ENCODE data around the gene PABPN1L.

DNA sequence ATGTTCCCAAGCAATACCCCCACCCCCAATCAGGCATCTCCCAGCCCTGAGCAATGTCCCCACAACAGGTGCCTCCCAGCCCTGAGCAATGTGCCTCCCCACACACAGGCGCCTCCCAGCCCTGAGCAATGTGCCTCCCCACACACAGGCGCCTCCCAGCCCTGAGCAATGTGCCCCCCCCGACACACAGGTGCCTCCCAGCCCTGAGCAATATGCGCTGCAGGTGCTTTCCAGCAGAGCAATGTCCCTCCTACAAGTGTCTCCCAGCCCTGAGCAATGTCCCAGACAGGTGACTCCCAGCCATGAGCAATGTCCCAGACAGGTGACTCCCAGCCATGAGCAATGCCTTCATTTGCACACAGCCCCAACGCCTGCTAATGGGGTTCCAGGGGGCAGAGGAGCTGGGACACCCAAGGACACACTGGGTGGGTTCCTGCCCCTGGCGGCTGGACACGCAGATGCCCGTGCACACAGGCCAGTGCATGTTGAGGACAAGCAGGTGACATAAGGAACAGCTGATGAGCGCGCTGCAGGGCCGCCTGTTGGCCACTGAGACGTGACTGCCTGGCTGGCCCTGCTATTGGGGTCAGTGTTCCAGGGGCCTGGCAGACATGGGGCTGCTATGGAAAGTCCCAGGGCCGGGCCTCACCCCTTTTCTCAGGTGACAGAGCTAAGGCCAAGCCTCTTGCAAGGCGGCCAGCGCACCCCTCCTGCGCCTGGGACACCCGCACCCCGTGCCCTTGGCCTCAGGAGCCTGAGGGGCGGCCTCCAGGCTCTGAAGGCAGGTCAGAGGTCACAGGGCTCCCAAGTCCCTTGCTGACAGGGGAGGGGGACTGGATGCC lies 26.9 kb upstream of the PABPN1L start:
- TF ChIP-seq RCOR1 (conservative IDR thresholded peaks at IDR 0.05; ENCODE audit: low read depth, low read length) = no peak
- no peak for TF ChIP-seq TBL1XR1 (IDR thresholded peaks at IDR 0.05; ENCODE audit: low read depth, low read length)
- TF ChIP-seq HDGF (IDR thresholded peaks at IDR 0.05) = no peak
- TF ChIP-seq CHD1 (IDR thresholded peaks at IDR 0.05; ENCODE audit: low read depth, low read length) = no peak
- TF ChIP-seq, protein P1, sequence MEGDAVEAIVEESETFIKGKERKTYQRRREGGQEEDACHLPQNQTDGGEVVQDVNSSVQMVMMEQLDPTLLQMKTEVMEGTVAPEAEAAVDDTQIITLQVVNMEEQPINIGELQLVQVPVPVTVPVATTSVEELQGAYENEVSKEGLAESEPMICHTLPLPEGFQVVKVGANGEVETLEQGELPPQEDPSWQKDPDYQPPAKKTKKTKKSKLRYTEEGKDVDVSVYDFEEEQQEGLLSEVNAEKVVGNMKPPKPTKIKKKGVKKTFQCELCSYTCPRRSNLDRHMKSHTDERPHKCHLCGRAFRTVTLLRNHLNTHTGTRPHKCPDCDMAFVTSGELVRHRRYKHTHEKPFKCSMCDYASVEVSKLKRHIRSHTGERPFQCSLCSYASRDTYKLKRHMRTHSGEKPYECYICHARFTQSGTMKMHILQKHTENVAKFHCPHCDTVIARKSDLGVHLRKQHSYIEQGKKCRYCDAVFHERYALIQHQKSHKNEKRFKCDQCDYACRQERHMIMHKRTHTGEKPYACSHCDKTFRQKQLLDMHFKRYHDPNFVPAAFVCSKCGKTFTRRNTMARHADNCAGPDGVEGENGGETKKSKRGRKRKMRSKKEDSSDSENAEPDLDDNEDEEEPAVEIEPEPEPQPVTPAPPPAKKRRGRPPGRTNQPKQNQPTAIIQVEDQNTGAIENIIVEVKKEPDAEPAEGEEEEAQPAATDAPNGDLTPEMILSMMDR (IDR thresholded peaks at IDR 0.05 in 2 of 3, conservative IDR thresholded peaks at IDR 0.05 in 1 of 3; ENCODE audit: control insufficient read depth in 2 of 3, extremely low read depth in 1 of 3, insufficient read depth in 1 of 3, low read depth in 3 of 3, low read length in 3 of 3) = no peak
- no peak for TF ChIP-seq CREM (IDR thresholded peaks at IDR 0.05; ENCODE audit: low read depth)
